Erythroblast (primary cell): Measurements from ENCODE around the gene GDF10.

Source experiments
- DNase-seq, 2 experiments: peaks; one replicate each; lab custom pipeline; 2025; lab: John Stamatoyannopoulos, UW
- GATA1 ChIP-seq: IDR thresholded peaks from 2 replicates; pipeline ENCODE4 v1.6.1; 2011; ENCODE audit warnings: low read depth, mild to moderate bottlenecking, control low read depth, low read length, moderate library complexity
- POLR2A ChIP-seq: IDR thresholded peaks from 2 replicates; pipeline ENCODE4 v1.6.1; 2011; ENCODE audit warnings: mild to moderate bottlenecking, low read length

Gene GDF10

GRCh38 chr10:47294057-47294456 lies 5.9 kb upstream of the GDF10 start:
- DNase-seq, result no peak
- no peak for TF ChIP-seq GATA1
- TF ChIP-seq POLR2A, result no peak

GRCh38 chr10:47294501-47294900 lies 5.5 kb upstream of the GDF10 start:
- no peak for DNase-seq
- TF ChIP-seq GATA1 (no peak), POLR2A (no peak)

- TF ChIP-seq GATA1 (no peak), POLR2A (no peak)
- no peak for DNase-seq
Measured at GRCh38 chr10:47295411-47295810, 4.6 kb upstream of the GDF10 start.

- DNase-seq, result no peak
- no peak for TF ChIP-seq POLR2A
- no peak for TF ChIP-seq GATA1
Measured at GRCh38 chr10:47296156-47296894, 3.7 kb upstream of the GDF10 start.

- DNase-seq, result no peak
- TF ChIP-seq POLR2A (no peak), GATA1 (no peak)
Measured at GRCh38 chr10:47296941-47297340, 3.1 kb upstream of the GDF10 start.

- DNase-seq, result no peak
Measured at GRCh38 chr10:47297866-47298540, 2.0 kb upstream of the GDF10 start.

GRCh38 chr10:47298715-47299114 lies 1.3 kb upstream of the GDF10 start:
- DNase-seq, result no peak
- TF ChIP-seq POLR2A (no peak), GATA1 (no peak)

More at GRCh38 chr10:47297866-47298540, 2.0 kb upstream of the GDF10 start:
- TF ChIP-seq POLR2A (no peak), GATA1 (no peak)

- no peak for TF ChIP-seq POLR2A
- TF ChIP-seq GATA1, result no peak
- DNase-seq, result no peak
Measured at GRCh38 chr10:47300429-47300931, 483 bp downstream of the GDF10 start.

- TF ChIP-seq POLR2A (no peak), GATA1 (no peak)
- DNase-seq, result no peak
Measured at GRCh38 chr10:47301833-47302232, 1.8 kb downstream of the GDF10 start.

GRCh38 chr10:47303105-47303504 lies 3.1 kb downstream of the GDF10 start:
- TF ChIP-seq GATA1, result no peak
- TF ChIP-seq POLR2A, result no peak

GRCh38 chr10:47303866-47304265 lies 3.9 kb downstream of the GDF10 start:
- no peak for TF ChIP-seq GATA1
- no peak for TF ChIP-seq POLR2A
- DNase-seq, result no peak

More at GRCh38 chr10:47303105-47303504, 3.1 kb downstream of the GDF10 start:
- no peak for DNase-seq

GRCh38 chr10:47305566-47305965 lies 5.6 kb downstream of the GDF10 start:
- no peak for DNase-seq
- TF ChIP-seq GATA1 (no peak), POLR2A (no peak)

GRCh38 chr10:47306387-47307210 lies 6.6 kb downstream of the GDF10 start:
- DNase-seq, result peak; percentile 33 to 51
- TF ChIP-seq POLR2A (no peak), GATA1 (no peak)
